ENCODE results near the gene KIF4A.

Gene KIF4A

GRCh38 chrX:70352496-70352895 is 62.6 kb downstream of the KIF4A start:
- Histone ChIP-seq H2AFZ (ENCODE audit: low read length) (no peak overlapping the region), H3K27me3 (replicated peaks; ENCODE audit: insufficient read depth, low read length) (no peaks in the 10 kb centered on the region), H3K4me1 (ENCODE audit: low read length) (no peaks in the 10 kb centered on the region), H3K27ac (ENCODE audit: low read length) (no peak overlapping the region), H4K20me1 (ENCODE audit: insufficient read depth, low read length) (no peaks in the 10 kb centered on the region), H3K79me2 (ENCODE audit: low read length) (no peaks in the 10 kb centered on the region), H3K4me2 (ENCODE audit: low read depth, low read length) (no peak overlapping the region), H3K9me3 (replicated peaks; ENCODE audit: insufficient read depth, low read length) (no peaks in the 10 kb centered on the region), H3F3A (ENCODE audit: insufficient read depth, low read length) (no peaks in the 10 kb centered on the region), H3K36me3 (replicated peaks; ENCODE audit: insufficient read depth, low read length) (no peaks in the 10 kb centered on the region), H3K9ac (ENCODE audit: low read length) (no peak overlapping the region), H3K4me3 (ENCODE audit: low read length) (no peak overlapping the region), H3K9me2 (replicated peaks; ENCODE audit: insufficient read depth, low read length) (no peaks in the 10 kb centered on the region)
- DNase-seq = no peak
- TF ChIP-seq EZH2phosphoT487 (IDR thresholded peaks at IDR 0.05; ENCODE audit: low read length) (no peak), CTCF (IDR thresholded peaks at IDR 0.05; ENCODE audit: low read length) (no peak), EZH2 (optimal IDR thresholded peaks at IDR 0.05; ENCODE audit: low read depth, low read length) (no peak)

- H3K36me3 ChIP-seq (replicated peaks; ENCODE audit: insufficient read depth, low read length) = no peaks in the 10 kb centered on the region
- TF ChIP-seq CTCF (IDR thresholded peaks at IDR 0.05; ENCODE audit: low read length) = no peak
- no peak for TF ChIP-seq EZH2phosphoT487 (IDR thresholded peaks at IDR 0.05; ENCODE audit: low read length)
- no peak for TF ChIP-seq EZH2 (optimal IDR thresholded peaks at IDR 0.05; ENCODE audit: low read depth, low read length)
- H3K9ac ChIP-seq (ENCODE audit: low read length) = no peak overlapping the region
- H3K9me2 ChIP-seq (replicated peaks; ENCODE audit: insufficient read depth, low read length) = no peaks in the 10 kb centered on the region
- no peaks in the 10 kb centered on the region for H3K4me1 ChIP-seq (ENCODE audit: low read length)
- no peak overlapping the region for H3K27ac ChIP-seq (ENCODE audit: low read length)
- H3K4me3 ChIP-seq (ENCODE audit: low read length) = no peak overlapping the region
- no peak overlapping the region for H3K4me2 ChIP-seq (ENCODE audit: low read depth, low read length)
- no peak for DNase-seq
- H2AFZ ChIP-seq (ENCODE audit: low read length) = no peak overlapping the region
- no peaks in the 10 kb centered on the region for H3K27me3 ChIP-seq (replicated peaks; ENCODE audit: insufficient read depth, low read length)
- H4K20me1 ChIP-seq (ENCODE audit: insufficient read depth, low read length) = no peaks in the 10 kb centered on the region
- H3F3A ChIP-seq (ENCODE audit: insufficient read depth, low read length) = no peaks in the 10 kb centered on the region
- no peaks in the 10 kb centered on the region for H3K9me3 ChIP-seq (replicated peaks; ENCODE audit: insufficient read depth, low read length)
- H3K79me2 ChIP-seq (ENCODE audit: low read length) = no peaks in the 10 kb centered on the region
These were observed 63.6 kb downstream of the KIF4A start for GRCh38 chrX:70353514-70353913.

GRCh38 chrX:70354716-70355115 is 64.8 kb downstream of the KIF4A start:
- H3K27ac ChIP-seq (ENCODE audit: low read length) = no peak overlapping the region
- H3K79me2 ChIP-seq (ENCODE audit: low read length) = no peaks in the 10 kb centered on the region
- no peaks in the 10 kb centered on the region for H4K20me1 ChIP-seq (ENCODE audit: insufficient read depth, low read length)
- DNase-seq = no peak
- H3K4me3 ChIP-seq (ENCODE audit: low read length) = no peak overlapping the region
- no peaks in the 10 kb centered on the region for H3K9me3 ChIP-seq (replicated peaks; ENCODE audit: insufficient read depth, low read length)
- H3K4me2 ChIP-seq (ENCODE audit: low read depth, low read length) = no peak overlapping the region
- no peaks in the 10 kb centered on the region for H3F3A ChIP-seq (ENCODE audit: insufficient read depth, low read length)
- H3K9ac ChIP-seq (ENCODE audit: low read length) = no peak overlapping the region
- TF ChIP-seq CTCF (IDR thresholded peaks at IDR 0.05; ENCODE audit: low read length) = no peak
- no peak for TF ChIP-seq EZH2 (optimal IDR thresholded peaks at IDR 0.05; ENCODE audit: low read depth, low read length)
- no peak for TF ChIP-seq EZH2phosphoT487 (IDR thresholded peaks at IDR 0.05; ENCODE audit: low read length)
- no peak overlapping the region for H2AFZ ChIP-seq (ENCODE audit: low read length)
- no peaks in the 10 kb centered on the region for H3K36me3 ChIP-seq (replicated peaks; ENCODE audit: insufficient read depth, low read length)
- no peaks in the 10 kb centered on the region for H3K9me2 ChIP-seq (replicated peaks; ENCODE audit: insufficient read depth, low read length)
- H3K4me1 ChIP-seq (ENCODE audit: low read length) = no peaks in the 10 kb centered on the region
- H3K27me3 ChIP-seq (replicated peaks; ENCODE audit: insufficient read depth, low read length) = no peaks in the 10 kb centered on the region

Measured in MM.1S (cell line).